ENCODE measurements around the gene CBFA2T2. TPM values are rescaled to one million over a fixed set of nuclear protein-coding genes. Genes with fewer than 3 reads are reported as not detected.
"Not testable (repeated sequence)": the region's sequence is repeated elsewhere in the genome, so short reads cannot be mapped to it uniquely, and the experiment has no call there.

The CBFA2T2 gene
- total RNA-seq, 8 experiments from 2014 or later, result 4.1 to 24.5 (median 12.5) TPM

DNA sequence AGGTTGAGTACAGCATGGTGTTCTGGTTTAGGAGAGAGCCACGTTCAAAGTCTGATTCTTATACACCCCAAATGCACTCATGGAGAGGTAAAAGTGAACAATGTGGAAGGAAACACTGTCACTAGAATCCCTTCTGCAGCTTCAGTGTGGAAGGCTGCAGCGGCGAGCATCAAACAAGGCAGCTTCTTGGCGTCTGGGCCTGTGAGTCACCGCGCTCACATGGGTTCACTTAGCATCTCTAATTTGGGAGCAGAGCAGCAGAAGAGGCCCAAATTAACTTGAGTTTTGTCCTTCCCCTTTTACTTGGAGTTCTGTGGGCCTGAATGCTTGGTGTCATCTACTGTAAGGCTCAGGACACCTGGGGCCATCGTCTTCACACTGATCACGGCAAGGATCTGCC, 207.2 kb downstream of the CBFA2T2 start:
- in situ Hi-C loops (cut with MboI; ENCODE audit: low pct_unique_long_range_greater_than_20kb in 2 of 9, low sequenced_read_pairs in 9 of 9, unreplicated experiment in 9 of 9), result no loop called here
- H3K4me1 ChIP-seq (replicated peaks in 1 of 2), result peaks cover 11 to 13% of the 10 kb centered on the region in 2 donors
- H3K4me3 ChIP-seq, result no peak overlapping the region
- WGBS, 10 experiments, result 0 to 84% (median 49%) methylated on average over 1 to 7 of the region's 8 CpGs; no CpG with 5 or more reads in 2 of the 10 experiments
- H3K27ac ChIP-seq, result no peak overlapping the region
- peak in 3 of 8 experiments; percentile 52 to 99 (median 96) for ATAC-seq (replicated peaks in 6 of 8)

DNA sequence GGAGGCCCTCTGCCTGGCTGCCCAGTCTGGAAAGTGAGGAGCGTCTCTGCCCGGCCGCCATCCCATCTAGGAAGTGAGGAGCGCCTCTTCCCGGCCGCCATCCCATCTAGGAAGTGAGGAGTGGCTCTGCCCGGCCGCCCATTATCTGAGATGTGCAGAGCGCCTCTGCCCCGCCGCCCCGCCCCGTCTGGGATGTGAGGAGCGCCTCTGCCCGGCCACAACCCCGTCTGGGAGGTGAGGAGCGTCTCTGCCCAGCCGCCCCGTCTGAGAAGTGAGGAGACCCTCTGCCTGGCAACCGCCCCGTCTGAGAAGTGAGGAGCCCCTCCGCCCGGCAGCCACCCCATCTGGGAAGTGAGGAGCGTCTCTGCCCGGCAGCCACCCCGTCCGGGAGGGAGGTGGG, 209.1 kb downstream of the CBFA2T2 start:
- ATAC-seq (replicated peaks in 6 of 8); in situ Hi-C loops (cut with MboI; ENCODE audit: low pct_unique_long_range_greater_than_20kb in 2 of 9, low sequenced_read_pairs in 9 of 9, unreplicated experiment in 9 of 9); H3K4me1 ChIP-seq (replicated peaks in 1 of 2); H3K27ac ChIP-seq; H3K4me3 ChIP-seq: not testable (repeated sequence)
- WGBS, 10 experiments, result no CpG with 5 or more reads among the region's 27 CpGs

Other genes starting within 250 kb of the CBFA2T2 start
- under 1 TPM in 3 of 8 experiments, not detected in 5; 0.08 to 0.38 (median 0.18) TPM for gene BPIFB1, start 206.9 kb upstream of the CBFA2T2 start, total RNA-seq
- gene CDK5RAP1, start 88.6 kb upstream of the CBFA2T2 start, total RNA-seq, result 10 to 100 TPM; 20.5 to 46.2 (median 30.3) TPM
- gene SNTA1, start 46.3 kb upstream of the CBFA2T2 start, total RNA-seq, result 10 to 100 TPM in 1 of 8 experiments, 1 to 10 TPM in 7; 3.3 to 14.4 (median 4.8) TPM
- gene C20orf144, start 172.2 kb downstream of the CBFA2T2 start, total RNA-seq, result 1 to 10 TPM in 5 of 8 experiments, under 1 TPM in 3; 0.79 to 3.2 (median 1.3) TPM
- 1 to 10 TPM in 6 of 8 experiments, under 1 TPM in 2; 0.36 to 4.4 (median 1.6) TPM for gene ACTL10, start 176.8 kb downstream of the CBFA2T2 start, total RNA-seq
- 10 to 100 TPM; 17.4 to 53.7 (median 25.9) TPM for gene NECAB3, start 184.3 kb downstream of the CBFA2T2 start, total RNA-seq
- 10 to 100 TPM in 3 of 8 experiments, 1 to 10 TPM in 4, under 1 TPM in 1; 0.86 to 31.2 (median 2.2) TPM for gene E2F1, start 196.3 kb downstream of the CBFA2T2 start, total RNA-seq
- 1 to 10 TPM in 7 of 8 experiments, under 1 TPM in 1; 0.54 to 6.7 (median 2.3) TPM for gene PXMP4, start 230.2 kb downstream of the CBFA2T2 start, total RNA-seq
- gene ZNF341, start 241.9 kb downstream of the CBFA2T2 start, total RNA-seq, result 1 to 10 TPM in 6 of 8 experiments, under 1 TPM in 2; 0.87 to 3.3 (median 1.2) TPM